Measurements from ENCODE around the gene CST9. TPM values are rescaled to one million over a fixed set of nuclear protein-coding genes. Genes with fewer than 3 reads are reported as not detected.

Gene CST9
- total and polyA plus RNA-seq, 2 of the 8 experiments (the other 6 are each of a cell fraction or from before 2014, with no cell fraction given), result 0.05 to 0.19 TPM

GRCh38 chr20:23625236-23625964 is 19.7 kb upstream of the CST9 start:
- Histone ChIP-seq H2BK15ac (ENCODE audit: low read length) (no peak overlapping the region), H3K56ac (replicated peaks; ENCODE audit: insufficient read length, low read depth, low read length) (no peak overlapping the region), H3K79me2 (ENCODE audit: control insufficient read depth in 1 of 2, insufficient read depth in 2 of 2, low read length in 2 of 2) (no peaks in the 10 kb centered on the region), H2BK12ac (ENCODE audit: low read depth, low read length) (no peak overlapping the region), H3K23ac (ENCODE audit: insufficient read length) (no peak overlapping the region), H3K36me3 (ENCODE audit: control insufficient read depth in 2 of 4, insufficient read depth in 4 of 4, low read length in 3 of 4) (no peaks in the 10 kb centered on the region), H3K9ac (replicated peaks in 1 of 4; ENCODE audit: extremely low read depth in 1 of 4, low read depth in 3 of 4, low read length in 3 of 4) (no peak overlapping the region), H3K79me1 (ENCODE audit: low read depth, low read length) (no peaks in the 10 kb centered on the region; the same call in 1 of the 2 replicates), H2BK5ac (ENCODE audit: low read depth, low read length) (no peak overlapping the region), H3K4me2 (ENCODE audit: insufficient read depth in 1 of 2, low read depth in 2 of 2, low read length in 2 of 2) (no peak overlapping the region), H3K4ac (replicated peaks; ENCODE audit: insufficient read length, low read depth, low read length) (no peak overlapping the region), H3K9me3 (ENCODE audit: insufficient read depth in 2 of 2, low read depth in 1 of 2, low read length in 1 of 2) (no peaks in the 10 kb centered on the region), H3K27me3 (replicated peaks in 1 of 4; ENCODE audit: control insufficient read depth in 3 of 4, extremely low read depth in 1 of 4, insufficient read depth in 3 of 4, low read length in 3 of 4) (no peaks in the 10 kb centered on the region), H2BK20ac (ENCODE audit: low read length) (no peak overlapping the region), H4K8ac (ENCODE audit: extremely low read depth, insufficient read depth, low read length) (no peak overlapping the region), H3K4me3 (ENCODE audit: extremely low read depth in 1 of 4, insufficient read depth in 2 of 4, low read depth in 3 of 4, low read length in 4 of 4) (no peak overlapping the region), H2AFZ (ENCODE audit: low read length) (no peak overlapping the region), H2BK120ac (replicated peaks; ENCODE audit: low read depth, low read length) (no peak overlapping the region), H4K5ac (ENCODE audit: insufficient read length, low read depth, low read length) (no peak overlapping the region), H3K18ac (ENCODE audit: extremely low read depth, low read length) (no peak overlapping the region), H4K91ac (replicated peaks; ENCODE audit: insufficient read length, low read length) (no peak overlapping the region), H3K27ac (ENCODE audit: low read depth, low read length) (no peak overlapping the region), H3K14ac (ENCODE audit: insufficient read length) (no peak overlapping the region), H3K4me1 (replicated peaks in 1 of 4; ENCODE audit: control insufficient read depth in 3 of 4, insufficient read depth in 4 of 4, low read length in 3 of 4) (peaks cover 0 to 7% (median 2%) of the 10 kb centered on the region in 4 experiments; a peak in 4 of 7 replicates), H4K20me1 (replicated peaks in 1 of 2; ENCODE audit: control insufficient read depth in 1 of 2, insufficient read depth in 2 of 2, low read length in 2 of 2) (no peaks in the 10 kb centered on the region), H2AK5ac (ENCODE audit: low read depth, low read length) (no peak overlapping the region), H3K23me2 (ENCODE audit: low read depth, low read length) (peaks cover 2% of the 10 kb centered on the region; the same call in 1 of the 2 replicates)
- FAIRE-seq, result no peak
- CTCF ChIA-PET (ENCODE audit: partially characterized antibody), result interaction anchor here (0.8 to 1.2 kb wide), 3 partner anchors 9 to 19 kb away, joined by 3 read pairs; no protein-coding TSS in a partner anchor
- WGBS, 2 experiments (ENCODE audit: extremely low coverage in 1 of 2, insufficient coverage in 1 of 2, insufficient read length in 1 of 2, insufficient replicate concordance in 2 of 2, low coverage in 1 of 2, low lambda C conversion rate in 2 of 2, missing lambda C conversion rate in 1 of 2), result 90% methylated on average over 9 of the region's 9 CpGs; no CpG with 5 or more reads in 1 of the 2 experiments
- DNase-seq (ENCODE audit: low read depth in 1 of 2, low spot score in 2 of 2), result no peak
- POLR2A ChIA-PET (ENCODE audit: partially characterized antibody), result interaction anchor here (0.9 kb wide), 1 partner anchor 12 kb away, joined by 3 read pairs; no protein-coding TSS in a partner anchor
- TF ChIP-seq GTF2F1 (IDR thresholded peaks at IDR 0.05; ENCODE audit: borderline replicate concordance, low read depth, low read length) (no peak), KDM4A (IDR thresholded peaks at IDR 0.05; ENCODE audit: low read depth, low read length, severe bottlenecking) (no peak), MAX (IDR thresholded peaks at IDR 0.05) (no peak), ASH2L (IDR thresholded peaks at IDR 0.05; ENCODE audit: low read length) (no peak), ZNF274 (IDR thresholded peaks at IDR 0.05; ENCODE audit: borderline replicate concordance, extremely low read depth, low read length) (no peak), SAP30 (IDR thresholded peaks at IDR 0.05; ENCODE audit: insufficient read depth, insufficient replicate concordance, low read length) (no peak), SRF (IDR thresholded peaks at IDR 0.05; ENCODE audit: low read depth, low read length) (no peak), NRF1 (IDR thresholded peaks at IDR 0.05; ENCODE audit: low read depth, low read length) (no peak), CTCF (IDR thresholded peaks at IDR 0.05; ENCODE audit: control extremely low read depth in 1 of 3, insufficient read depth in 1 of 3, low read depth in 1 of 3, low read length in 3 of 3) (no peak), MAFK (IDR thresholded peaks at IDR 0.05; ENCODE audit: low read depth, low read length) (no peak)
